Rectal smooth muscle tissue (tissue), 1 donor: ENCODE results near the gene VSTM2B.
"Not testable (repeated sequence)": the region's sequence is repeated elsewhere in the genome, so short reads cannot be mapped to it uniquely, and the experiment has no call there.

ENCODE experiments used
- H3K27ac ChIP-seq: one replicate; pipeline ENCODE4 v1.7.0; 2013; ENCODE audit warnings: low read depth, low read length, inconsistent platforms
- H3K27me3 ChIP-seq: one replicate; pipeline ENCODE4 v1.7.0; 2013; ENCODE audit warnings: low read length; ENCODE audit not compliant: control insufficient read depth, insufficient read depth
- H3K36me3 ChIP-seq: one replicate; pipeline ENCODE4 v1.7.0; 2013; ENCODE audit warnings: low read length; ENCODE audit not compliant: control insufficient read depth, insufficient read depth
- H3K4me1 ChIP-seq: one replicate; pipeline ENCODE4 v1.7.0; 2013; ENCODE audit warnings: low read length; ENCODE audit not compliant: control insufficient read depth, insufficient read depth
- H3K4me3 ChIP-seq: one replicate; pipeline ENCODE4 v1.7.0; 2013; ENCODE audit warnings: low read length
- H3K9ac ChIP-seq: one replicate; pipeline ENCODE4 v1.7.0; 2013; ENCODE audit warnings: low read length

VSTM2B gene

DNA sequence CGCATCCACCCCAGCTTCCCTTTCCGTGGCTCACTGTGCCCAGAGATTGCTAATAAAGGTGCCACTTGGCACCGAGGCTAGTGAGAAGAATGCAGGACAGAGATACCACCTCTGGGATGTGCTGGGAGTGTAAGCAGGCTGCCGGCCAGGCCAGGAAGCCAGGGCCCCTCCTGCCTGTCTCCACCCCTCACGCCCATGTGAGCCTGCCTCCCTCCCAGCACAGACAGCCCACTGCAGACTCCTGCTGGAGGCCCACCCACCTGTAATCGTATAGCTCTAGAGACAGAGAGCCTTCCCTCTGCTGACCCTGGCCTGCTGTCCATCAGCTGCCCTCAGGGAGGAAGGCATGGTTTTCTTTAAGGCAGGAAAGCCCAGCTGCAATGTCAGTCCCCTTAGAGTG lies 13.9 kb downstream of the VSTM2B start:
- H3K27ac ChIP-seq: no peak overlapping the region
- H3K27me3 ChIP-seq: no peaks in the 10 kb centered on the region
- no peak overlapping the region for H3K4me3 ChIP-seq
- H3K36me3 ChIP-seq: no peaks in the 10 kb centered on the region
- no peaks in the 10 kb centered on the region for H3K4me1 ChIP-seq
- no peak overlapping the region for H3K9ac ChIP-seq

DNA sequence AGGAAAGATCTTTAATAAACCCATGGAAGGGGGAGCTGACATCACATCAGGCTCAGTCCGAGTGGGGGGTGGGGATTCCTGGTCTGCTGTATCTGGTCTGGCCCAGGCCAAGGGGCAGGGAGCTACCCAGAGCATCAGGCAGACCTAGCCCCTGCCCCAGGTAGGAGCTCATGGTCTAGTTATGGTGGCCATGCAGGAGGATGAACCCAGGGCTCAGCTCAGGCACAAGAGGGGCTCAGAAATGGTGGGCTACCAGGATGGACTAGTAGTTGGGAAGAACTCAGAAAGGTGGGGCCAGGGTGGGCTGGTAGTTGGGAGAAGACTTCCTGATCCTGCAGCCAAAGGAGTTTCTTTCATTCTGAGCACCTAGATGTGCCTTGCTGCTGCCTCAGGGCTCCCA lies 14.3 kb downstream of the VSTM2B start:
- no peak overlapping the region for H3K4me3 ChIP-seq
- H3K9ac ChIP-seq: no peak overlapping the region
- no peak overlapping the region for H3K27ac ChIP-seq
- no peaks in the 10 kb centered on the region for H3K36me3 ChIP-seq
- no peaks in the 10 kb centered on the region for H3K27me3 ChIP-seq
- no peaks in the 10 kb centered on the region for H3K4me1 ChIP-seq

DNA sequence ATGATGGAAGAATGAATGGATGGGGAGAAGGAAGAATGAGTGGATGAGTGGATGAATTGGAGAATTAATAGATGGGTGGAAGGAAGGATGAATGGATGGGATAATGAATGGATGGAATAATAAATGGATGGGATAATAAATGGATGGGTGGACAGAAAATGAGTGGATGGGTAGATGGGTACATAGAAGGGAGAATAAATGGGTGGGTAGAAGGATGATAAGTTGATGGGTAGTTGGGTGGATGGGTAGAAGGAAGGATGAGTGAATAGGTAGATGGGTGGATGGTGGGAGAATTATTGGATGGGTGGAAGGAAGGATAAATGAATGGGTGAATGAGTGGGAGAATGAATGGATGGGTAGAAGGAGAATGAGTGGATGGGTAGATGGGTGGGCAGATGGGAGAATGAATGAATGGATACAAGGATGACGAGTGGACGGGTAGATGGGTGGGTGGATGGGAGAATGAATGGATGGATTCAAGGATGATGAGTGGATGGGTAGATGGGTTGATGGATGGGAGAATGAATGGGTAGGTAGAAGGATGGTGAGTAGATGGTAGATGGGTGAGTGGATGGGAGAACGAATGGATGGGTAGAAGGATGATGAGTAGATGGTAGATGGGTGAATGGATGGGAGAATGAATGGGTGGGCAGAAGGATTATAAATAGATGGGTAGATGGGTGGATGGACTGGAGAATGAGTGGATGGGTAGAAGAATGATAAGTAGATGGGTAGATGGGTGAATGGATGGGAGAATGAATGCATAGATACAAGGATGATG lies 15.9 kb downstream of the VSTM2B start:
- H3K4me3 ChIP-seq: no peak overlapping the region
- no peaks in the 10 kb centered on the region for H3K27me3 ChIP-seq
- H3K9ac ChIP-seq: no peak overlapping the region
- H3K36me3 ChIP-seq: no peaks in the 10 kb centered on the region
- no peak overlapping the region for H3K27ac ChIP-seq
- H3K4me1 ChIP-seq: no peaks in the 10 kb centered on the region

DNA sequence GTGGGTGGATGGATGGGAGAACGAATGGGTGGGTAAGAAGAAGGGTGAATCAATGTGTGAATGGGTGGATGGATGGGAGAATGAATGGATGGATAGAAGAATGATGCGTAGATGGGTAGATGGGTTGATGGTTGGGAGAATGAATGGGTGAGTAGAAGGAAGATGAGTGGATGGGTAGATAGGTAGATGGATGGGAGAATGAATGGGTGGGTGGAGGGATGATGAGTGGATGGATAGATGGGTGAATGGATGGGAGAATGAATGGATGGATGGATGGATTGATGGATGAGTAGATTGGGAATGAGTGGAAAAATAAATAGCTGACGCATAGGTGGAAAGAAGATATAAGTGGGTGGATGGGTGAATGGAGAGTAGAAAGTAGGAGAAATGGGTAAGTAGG lies 16.5 kb downstream of the VSTM2B start:
- Histone ChIP-seq H3K27ac (no peak overlapping the region), H3K4me3 (no peak overlapping the region), H3K36me3 (no peaks in the 10 kb centered on the region), H3K4me1 (no peaks in the 10 kb centered on the region), H3K27me3 (no peaks in the 10 kb centered on the region), H3K9ac (no peak overlapping the region)

DNA sequence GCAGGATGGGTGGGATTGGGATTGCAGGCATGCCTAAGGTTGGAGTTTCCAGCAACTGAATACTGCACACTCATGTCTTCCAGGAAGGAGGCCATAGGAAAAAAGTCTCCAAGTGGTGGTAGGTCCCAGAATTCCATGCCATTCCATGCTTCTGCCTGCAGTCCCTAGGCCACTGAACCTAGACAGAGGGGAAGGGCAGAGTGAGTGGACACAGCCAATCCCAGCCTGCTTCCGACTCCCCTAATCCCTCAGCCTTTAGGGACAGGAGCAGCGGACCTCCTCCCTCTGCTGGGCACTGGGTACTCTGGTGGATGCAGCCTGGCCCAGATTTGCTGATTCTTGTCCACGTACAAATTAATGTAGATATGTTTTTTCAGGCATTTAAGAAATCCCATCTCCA lies 17.0 kb downstream of the VSTM2B start:
- Histone ChIP-seq H3K4me1 (no peaks in the 10 kb centered on the region), H3K27me3 (no peaks in the 10 kb centered on the region), H3K27ac (no peak overlapping the region), H3K9ac (no peak overlapping the region), H3K4me3 (no peak overlapping the region), H3K36me3 (no peaks in the 10 kb centered on the region)

DNA sequence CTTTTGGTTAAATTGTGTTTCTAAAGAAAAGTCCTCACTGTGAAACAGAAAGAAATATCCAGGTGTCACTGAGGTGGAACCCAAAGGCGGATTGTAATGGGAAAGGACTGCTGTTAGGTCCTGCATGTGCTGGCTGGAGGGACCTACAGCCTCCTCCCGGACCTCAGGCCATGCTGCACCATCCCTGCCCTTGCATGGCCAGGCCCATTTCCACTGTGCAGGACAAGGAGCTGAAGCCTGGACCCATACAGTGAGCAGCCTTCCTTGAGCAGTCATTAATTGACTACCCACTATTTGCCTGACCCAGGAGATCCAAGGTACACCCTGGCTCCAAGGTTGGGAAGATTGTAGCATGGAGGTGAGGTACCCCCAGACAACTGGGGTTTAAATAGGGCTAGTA lies 17.6 kb downstream of the VSTM2B start:
- Histone ChIP-seq H3K36me3 (no peaks in the 10 kb centered on the region), H3K4me3 (no peak overlapping the region), H3K27me3 (no peaks in the 10 kb centered on the region), H3K4me1 (no peaks in the 10 kb centered on the region), H3K9ac (no peak overlapping the region), H3K27ac (no peak overlapping the region)

DNA sequence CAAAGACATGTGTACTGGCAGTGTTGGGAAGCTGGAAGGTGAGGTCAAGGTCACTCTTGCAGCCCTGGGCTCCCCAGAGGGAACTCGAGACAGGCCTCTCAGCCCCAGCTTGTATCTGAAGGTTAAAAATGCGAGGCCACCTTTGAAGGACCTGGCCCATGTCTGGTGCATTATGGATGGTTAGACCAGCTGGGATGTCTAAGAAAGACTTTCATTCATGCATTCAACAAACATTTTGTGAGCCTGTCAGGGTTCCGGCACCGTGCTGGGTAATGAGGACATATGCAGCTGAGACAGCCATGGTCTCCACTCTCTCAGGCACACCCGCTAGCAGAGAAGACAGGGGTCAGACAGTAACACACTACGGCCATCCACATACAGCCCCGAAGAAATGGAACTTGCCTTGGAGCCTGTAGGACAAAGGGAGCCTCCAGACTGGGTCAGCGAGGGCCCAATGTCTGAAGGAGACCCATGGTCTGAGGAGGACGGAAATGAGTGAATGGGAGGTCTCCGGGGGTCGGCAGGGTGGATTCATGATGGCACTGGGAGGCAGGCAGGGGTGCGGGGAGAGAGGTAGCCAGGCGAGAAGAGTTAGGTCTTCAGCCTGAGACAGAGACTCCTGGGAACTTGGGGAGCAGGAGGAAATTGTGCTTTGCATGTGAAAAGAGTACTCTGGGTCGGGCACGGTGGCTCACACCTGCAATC lies 19.0 kb downstream of the VSTM2B start:
- Histone ChIP-seq H3K36me3 (no peaks in the 10 kb centered on the region), H3K4me3 (no peak overlapping the region), H3K27ac (no peak overlapping the region), H3K9ac (no peak overlapping the region), H3K27me3 (no peaks in the 10 kb centered on the region), H3K4me1 (no peaks in the 10 kb centered on the region)

DNA sequence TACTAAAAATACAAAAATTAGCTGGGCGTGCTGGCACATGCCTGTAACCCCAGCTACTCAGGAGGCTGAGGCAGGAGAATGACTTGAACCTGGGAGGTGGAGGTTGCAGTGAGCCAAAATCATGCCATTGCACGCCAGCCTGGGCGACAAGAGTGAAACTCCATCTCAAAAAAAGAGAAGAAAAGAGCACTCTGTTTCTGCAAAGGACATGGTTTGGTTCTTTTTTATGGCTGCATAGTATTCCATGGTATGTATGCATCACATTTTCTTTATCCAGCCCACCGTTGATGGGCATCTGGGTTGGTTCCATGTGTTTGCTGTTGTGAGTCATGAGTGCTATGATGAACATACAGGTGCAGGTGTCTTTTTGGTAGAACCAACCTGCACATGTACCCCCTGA lies 19.7 kb downstream of the VSTM2B start:
- not testable (repeated sequence) for H3K4me1 ChIP-seq, H3K9ac ChIP-seq

DNA sequence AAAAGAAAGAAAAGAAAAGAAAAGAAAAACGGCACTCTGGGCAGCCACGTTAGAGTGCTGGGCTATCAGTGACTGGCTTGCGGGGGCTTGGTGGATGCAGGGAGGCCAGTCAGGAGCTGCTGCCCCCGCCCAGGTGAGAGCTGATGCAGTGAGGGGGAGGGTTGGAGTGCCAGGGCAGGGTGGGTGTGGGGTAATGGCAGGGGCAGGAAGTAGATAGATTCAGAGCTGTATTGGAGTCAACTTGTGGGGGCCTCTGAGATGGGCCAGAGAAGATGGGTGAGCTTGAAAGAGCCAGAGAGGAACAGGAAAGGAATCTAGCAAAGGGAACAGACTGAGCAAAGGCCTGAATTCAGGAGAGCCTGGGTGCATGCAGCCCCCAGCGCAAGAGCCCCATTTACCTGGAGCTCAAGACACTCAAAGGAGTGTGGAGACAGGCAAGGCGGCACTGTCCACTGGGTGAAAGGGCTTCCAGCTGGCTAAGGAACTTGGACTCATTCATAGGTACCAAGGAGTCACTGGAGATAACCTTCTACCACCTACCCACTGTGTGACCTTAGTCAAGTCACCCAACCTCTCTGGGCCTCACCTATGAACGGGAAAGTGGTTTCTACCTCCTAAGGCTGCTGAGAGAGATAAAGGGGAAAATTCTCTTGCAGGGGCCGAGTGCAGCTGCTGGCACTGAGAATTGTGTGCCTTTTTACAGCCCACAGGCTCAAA lies 20.2 kb downstream of the VSTM2B start:
- no peaks in the 10 kb centered on the region for H3K27me3 ChIP-seq
- H3K4me3 ChIP-seq: no peak overlapping the region
- no peaks in the 10 kb centered on the region for H3K36me3 ChIP-seq
- H3K4me1 ChIP-seq: no peaks in the 10 kb centered on the region
- no peak overlapping the region for H3K9ac ChIP-seq
- no peak overlapping the region for H3K27ac ChIP-seq

More for the DNA sequence above, 19.7 kb downstream of the VSTM2B start:
- not testable (repeated sequence) for H3K27ac ChIP-seq, H3K27me3 ChIP-seq, H3K36me3 ChIP-seq, H3K4me3 ChIP-seq

DNA sequence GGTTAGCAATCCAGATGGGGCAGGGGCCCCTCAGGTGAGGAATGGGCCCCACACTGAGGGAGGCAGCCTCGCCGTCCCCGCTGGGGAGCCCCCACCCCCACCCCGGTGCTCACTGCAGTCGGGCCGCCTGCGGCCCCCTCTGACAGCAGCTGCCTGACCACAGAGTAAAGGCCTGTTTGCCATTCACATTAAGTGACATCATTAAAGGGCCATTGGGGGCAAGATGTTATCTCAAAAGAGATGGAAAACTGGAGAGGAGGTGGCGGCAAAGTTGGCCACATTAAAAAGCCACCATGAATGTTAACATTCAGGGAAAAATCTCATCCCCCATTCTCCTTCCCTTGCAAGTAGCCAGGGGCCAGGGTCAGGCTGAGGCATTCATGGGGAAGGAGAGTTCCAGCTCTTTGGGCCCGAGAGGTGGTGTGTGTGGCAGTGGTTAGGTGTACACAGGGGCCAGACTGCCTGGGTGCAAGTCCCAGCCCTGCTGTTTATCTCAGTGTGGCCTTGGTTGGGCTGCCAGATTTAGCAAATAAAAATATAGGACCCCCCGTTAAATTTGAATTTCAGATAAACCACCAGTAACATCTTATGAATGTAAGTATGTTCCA lies 20.9 kb downstream of the VSTM2B start:
- Histone ChIP-seq H3K4me3 (no peak overlapping the region), H3K36me3 (no peaks in the 10 kb centered on the region), H3K27ac (no peak overlapping the region), H3K4me1 (no peaks in the 10 kb centered on the region), H3K27me3 (no peaks in the 10 kb centered on the region), H3K9ac (no peak overlapping the region)

DNA sequence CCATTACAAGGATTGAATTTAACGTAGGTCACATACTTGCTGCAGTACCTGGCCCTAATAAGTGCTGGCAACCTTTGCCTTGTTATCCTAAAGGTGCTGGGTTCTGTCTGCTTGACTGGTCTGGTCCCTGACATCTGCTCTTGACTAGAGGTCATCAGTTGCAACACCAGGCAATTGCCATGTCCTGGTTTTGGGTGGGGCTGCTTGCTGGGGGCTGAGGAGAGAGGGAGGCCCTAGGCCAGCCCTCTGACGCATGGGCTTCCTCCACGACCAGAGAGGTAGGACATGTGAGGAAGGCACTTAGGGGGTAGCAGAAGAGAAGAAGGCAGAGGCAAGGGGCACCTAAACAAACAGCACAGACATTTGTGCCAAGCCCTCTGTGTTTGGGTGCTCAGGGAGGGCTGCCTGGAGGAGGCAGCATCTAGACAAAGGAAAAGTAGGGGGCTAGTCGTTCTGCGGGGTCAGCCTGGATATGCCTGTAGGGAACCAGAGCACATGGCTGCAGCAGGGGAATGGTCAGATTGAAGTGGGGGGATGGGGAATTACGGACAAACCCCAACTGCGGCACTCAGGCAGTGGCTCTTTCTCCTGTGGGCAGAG lies 21.7 kb downstream of the VSTM2B start:
- H3K9ac ChIP-seq: no peak overlapping the region
- no peaks in the 10 kb centered on the region for H3K27me3 ChIP-seq
- H3K36me3 ChIP-seq: no peaks in the 10 kb centered on the region
- H3K4me1 ChIP-seq: no peaks in the 10 kb centered on the region
- H3K4me3 ChIP-seq: no peak overlapping the region
- H3K27ac ChIP-seq: no peak overlapping the region

DNA sequence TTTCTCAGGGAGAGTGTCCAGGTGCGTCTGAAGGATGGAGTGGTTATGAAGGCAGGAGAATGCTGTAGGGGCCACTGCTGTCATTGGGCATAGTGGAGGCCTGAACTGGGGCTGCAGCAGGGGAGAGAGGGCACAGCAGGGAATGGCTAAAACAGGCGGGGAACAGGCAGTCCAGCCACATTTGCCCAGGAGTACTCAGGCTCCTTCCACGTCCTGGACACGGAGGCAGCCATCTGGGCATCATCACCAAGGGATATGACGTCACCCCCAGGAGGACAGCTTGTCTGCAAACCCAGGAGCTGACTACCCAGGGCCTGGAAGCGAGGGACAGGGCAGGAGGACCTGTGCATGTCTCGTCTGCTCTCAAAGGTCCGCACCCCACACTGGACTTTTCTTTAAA lies 22.2 kb downstream of the VSTM2B start:
- Histone ChIP-seq H3K4me1 (no peaks in the 10 kb centered on the region), H3K36me3 (no peaks in the 10 kb centered on the region), H3K27me3 (no peaks in the 10 kb centered on the region), H3K27ac (no peak overlapping the region), H3K9ac (no peak overlapping the region), H3K4me3 (no peak overlapping the region)
